CD4-positive, alpha-beta T cell treated with Interleukin-17A for 1 hour (primary cell): Measurements from ENCODE around the gene ANO2.
"Not testable (repeated sequence)": the region's sequence is repeated elsewhere in the genome, so short reads cannot be mapped to it uniquely, and the experiment has no call there.

Source experiments
- DNase-seq: peaks from one replicate; pipeline ENCODE4 v3.0.0-alpha.2; 2020

ANO2 gene

GRCh38 chr12:5882511-5883190, 62.4 kb downstream of the ANO2 start:
- DNase-seq, result no peak

GRCh38 chr12:5881666-5882065, 63.4 kb downstream of the ANO2 start:
- no peak for DNase-seq

- DNase-seq, result no peak
Observed at GRCh38 chr12:5881101-5881606, 63.9 kb downstream of the ANO2 start.

GRCh38 chr12:5875851-5876250, 69.2 kb downstream of the ANO2 start:
- DNase-seq, result no peak

GRCh38 chr12:5874514-5874913, 70.5 kb downstream of the ANO2 start:
- DNase-seq, result no peak

- no peak for DNase-seq
Observed at GRCh38 chr12:5873281-5873919, 71.7 kb downstream of the ANO2 start.

- no peak for DNase-seq
Observed at GRCh38 chr12:5872745-5873144, 72.3 kb downstream of the ANO2 start.

GRCh38 chr12:5871741-5872140, 73.3 kb downstream of the ANO2 start:
- no peak for DNase-seq

GRCh38 chr12:5870183-5870582, 74.9 kb downstream of the ANO2 start:
- no peak for DNase-seq

- DNase-seq, result no peak
Observed at GRCh38 chr12:5868625-5869295, 76.3 kb downstream of the ANO2 start.

- DNase-seq, result no peak
Observed at GRCh38 chr12:5865397-5865796, 79.7 kb downstream of the ANO2 start.

GRCh38 chr12:5864972-5865371, 80.1 kb downstream of the ANO2 start:
- no peak for DNase-seq

GRCh38 chr12:5864301-5864700, 80.8 kb downstream of the ANO2 start:
- no peak for DNase-seq

GRCh38 chr12:5861416-5861815, 83.6 kb downstream of the ANO2 start:
- DNase-seq, result no peak

- DNase-seq, result no peak
Observed at GRCh38 chr12:5856692-5857091, 88.4 kb downstream of the ANO2 start.

GRCh38 chr12:5846950-5847349, 98.1 kb downstream of the ANO2 start:
- DNase-seq, result no peak

GRCh38 chr12:5840944-5841343, 104.1 kb downstream of the ANO2 start:
- no peak for DNase-seq

- DNase-seq, result no peak
Observed at GRCh38 chr12:5830111-5830510, 114.9 kb downstream of the ANO2 start.

- DNase-seq, result no peak
Observed at GRCh38 chr12:5827591-5827990, 117.5 kb downstream of the ANO2 start.

GRCh38 chr12:5825761-5826160, 119.3 kb downstream of the ANO2 start:
- DNase-seq, result not testable (repeated sequence)

- DNase-seq, result not testable (repeated sequence)
Observed at GRCh38 chr12:5818877-5819276, 126.2 kb downstream of the ANO2 start.

- no peak for DNase-seq
Observed at GRCh38 chr12:5817246-5817645, 127.8 kb downstream of the ANO2 start.

- no peak for DNase-seq
Observed at GRCh38 chr12:5809586-5809985, 135.5 kb downstream of the ANO2 start.

- DNase-seq, result no peak
Observed at GRCh38 chr12:5808981-5809380, 136.1 kb downstream of the ANO2 start.
